ENCODE results near the gene ENTPD2.

ENTPD2 gene

DNA sequence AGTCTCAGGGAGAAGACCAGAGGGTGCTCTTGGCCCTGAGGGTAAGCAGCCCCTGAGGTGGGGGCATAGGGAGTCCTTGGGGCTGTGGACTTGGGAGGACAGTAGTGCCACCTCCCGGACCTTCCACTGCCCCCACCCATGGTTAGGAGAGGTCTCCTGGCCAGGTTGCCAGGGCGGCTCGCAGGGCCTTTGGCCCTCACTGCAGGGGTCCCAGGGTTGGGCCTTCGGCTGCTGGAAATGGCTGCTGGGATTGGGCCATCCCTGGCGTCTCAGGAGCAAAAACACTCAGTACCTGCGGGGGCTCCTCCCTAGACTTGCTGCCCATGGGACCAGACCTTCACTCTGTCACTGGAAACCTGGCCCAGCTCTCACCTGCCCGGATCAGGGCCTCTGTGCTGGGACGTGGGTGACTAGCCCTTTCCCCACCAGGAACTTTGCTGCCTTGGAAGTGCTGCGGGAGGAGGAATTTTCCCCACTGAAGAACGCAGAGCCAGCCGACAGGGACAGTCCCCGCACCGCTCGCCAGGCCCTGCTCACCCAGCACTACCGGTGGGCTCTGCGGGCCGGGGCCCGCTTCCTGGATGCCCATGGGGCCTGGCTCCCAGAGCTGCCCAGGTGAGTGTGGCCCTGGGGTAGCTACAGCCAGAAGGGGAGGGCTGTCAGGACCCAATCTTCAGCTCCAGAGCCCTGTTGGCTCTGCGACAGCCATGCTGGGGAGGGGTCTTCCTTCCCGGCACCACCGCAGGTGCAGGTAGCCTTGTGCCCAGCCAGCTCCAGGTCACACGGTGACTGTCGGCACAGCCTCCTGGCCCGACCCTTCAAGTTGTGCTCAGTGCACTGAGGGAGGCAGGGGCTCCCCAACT lies 26.6 kb upstream of the ENTPD2 start:
- no peak for DNase-seq (ENCODE audit: low read depth in 3 of 3, low spot score in 1 of 3)

DNA sequence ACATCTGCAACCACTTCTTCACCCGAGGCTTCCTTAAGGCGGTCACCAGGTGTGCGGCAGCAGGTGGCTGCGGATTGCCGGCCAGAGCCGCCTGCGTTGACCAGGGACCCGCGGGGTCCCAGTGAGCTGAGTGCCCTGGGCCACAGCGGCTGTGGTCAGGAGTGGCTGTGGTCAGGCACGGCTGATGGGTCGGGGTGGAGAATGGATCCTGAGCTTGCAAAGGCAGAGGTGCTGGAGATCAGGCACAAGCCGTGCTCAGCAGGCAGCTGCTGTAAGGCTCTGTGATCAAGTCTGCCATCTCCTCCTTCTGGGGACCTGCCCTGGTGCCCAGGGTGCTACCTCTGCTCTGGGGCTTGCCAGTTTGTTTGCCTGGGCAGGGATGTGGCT lies 25.5 kb upstream of the ENTPD2 start:
- DNase-seq (ENCODE audit: low read depth in 3 of 3, low spot score in 1 of 3) = no peak

DNA sequence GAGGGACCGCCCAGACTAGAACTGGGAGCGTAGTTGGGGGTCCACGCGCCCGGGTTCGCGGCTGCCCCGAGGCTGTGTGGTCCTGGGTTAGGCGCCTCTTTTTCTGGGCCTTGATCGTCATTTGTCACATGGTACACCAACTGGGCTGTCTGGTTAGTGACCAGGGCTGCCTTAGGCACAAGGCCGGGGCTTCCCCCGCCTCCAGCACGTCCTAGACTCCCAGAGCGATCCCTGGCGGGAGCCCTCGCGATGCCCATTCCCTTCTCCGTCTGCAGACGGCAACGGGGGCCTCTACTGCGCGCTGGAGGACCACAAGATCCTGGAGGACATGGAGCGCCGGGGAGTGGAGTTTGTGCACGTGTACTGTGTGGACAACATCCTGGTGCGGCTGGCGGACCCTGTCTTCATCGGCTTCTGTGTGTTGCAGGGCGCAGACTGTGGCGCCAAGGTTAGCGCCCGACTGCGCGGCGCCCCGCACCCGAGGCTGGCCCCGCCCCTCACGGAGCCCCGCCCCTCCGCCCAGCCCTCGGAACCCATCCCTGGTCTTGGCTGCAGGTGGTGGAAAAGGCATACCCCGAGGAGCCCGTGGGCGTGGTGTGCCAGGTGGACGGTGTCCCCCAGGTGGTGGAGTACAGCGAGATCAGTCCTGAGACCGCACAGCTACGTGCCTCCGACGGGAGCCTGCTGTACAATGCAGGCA lies 25.0 kb upstream of the ENTPD2 start:
- no peak for DNase-seq (ENCODE audit: low read depth in 3 of 3, low spot score in 1 of 3)

DNA sequence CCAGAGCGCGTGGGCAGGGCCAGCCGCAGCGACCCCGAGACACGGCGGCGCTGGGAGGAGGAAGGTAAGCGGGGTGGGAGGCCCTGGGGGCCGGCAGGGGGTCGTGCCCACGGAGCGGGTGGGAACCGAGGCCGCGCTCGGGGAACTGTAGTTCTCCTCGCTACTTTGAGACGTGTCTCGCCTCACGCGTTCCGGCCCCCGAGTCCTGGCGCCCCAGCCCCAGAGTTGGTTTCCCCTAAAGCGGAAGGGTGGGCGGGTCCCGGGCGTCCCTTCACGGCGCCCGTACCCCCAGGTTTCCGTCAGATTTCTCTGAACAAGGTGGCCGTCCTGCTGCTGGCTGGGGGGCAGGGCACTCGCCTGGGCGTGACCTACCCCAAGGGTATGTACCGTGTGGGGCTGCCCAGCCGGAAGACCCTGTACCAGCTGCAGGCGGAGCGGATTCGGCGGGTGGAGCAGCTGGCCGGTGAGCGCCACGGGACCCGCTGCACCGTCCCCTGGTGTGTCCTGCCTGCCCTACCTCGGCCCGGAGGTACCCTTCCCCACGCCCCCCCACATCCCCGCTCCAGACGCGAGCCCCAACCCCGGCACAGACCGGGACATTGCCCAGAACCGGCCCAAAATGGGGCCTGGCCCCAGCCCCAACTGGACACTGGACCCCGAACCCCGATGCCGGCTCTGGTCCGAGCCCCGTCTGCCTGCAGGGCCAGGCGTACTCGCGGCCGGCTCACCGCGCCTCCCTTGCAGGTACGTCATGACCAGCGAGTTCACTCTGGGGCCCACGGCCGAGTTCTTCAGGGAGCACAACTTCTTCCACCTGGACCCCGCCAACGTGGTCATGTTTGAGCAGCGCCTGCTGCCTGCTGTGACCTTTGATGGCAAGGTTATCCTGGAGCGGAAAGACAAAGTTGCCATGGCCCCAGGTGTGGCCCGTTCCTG lies 24.2 kb upstream of the ENTPD2 start:
- DNase-seq (ENCODE audit: low read depth in 3 of 3, low spot score in 1 of 3) = no peak

DNA sequence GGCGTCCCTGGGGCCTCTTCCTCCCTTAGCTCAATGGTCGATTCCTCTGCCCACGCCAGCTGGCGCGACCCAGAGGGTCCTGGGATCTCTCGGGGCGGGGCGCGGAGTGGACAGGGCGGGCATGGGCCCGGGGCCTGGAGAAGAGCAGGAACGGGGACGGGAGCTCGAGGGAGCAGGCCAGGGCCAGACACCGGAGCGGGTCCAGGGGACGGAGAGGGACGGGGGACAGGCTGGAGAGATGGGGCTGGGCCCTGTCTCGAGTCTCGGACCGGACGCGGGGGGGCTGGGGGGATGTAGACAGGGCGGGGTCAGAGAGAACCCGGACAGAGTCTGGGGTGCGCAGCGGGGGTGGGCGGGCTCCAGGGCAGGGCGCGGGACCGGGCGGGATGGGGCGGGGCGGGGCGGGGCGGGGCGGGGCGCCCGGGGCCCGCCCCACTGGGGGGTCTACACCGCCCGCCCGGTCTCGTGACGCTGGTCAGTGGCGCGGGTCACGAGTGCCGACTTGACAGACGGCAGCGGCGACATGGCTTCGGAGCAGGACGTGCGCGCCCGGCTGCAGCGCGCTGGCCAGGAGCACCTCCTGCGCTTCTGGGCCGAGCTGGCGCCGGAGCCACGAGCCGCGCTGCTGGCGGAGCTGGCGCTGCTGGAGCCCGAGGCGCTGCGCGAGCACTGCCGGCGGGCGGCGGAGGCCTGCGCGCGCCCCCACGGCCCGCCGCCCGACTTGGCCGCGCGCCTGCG lies 23.3 kb upstream of the ENTPD2 start, which contains the start of gene UAP1L1:
Gene UAP1L1 (plus strand): TSS at position 508 of the 738 bp plus-strand sequence. CDS start 16 bp downstream, at position 524.
- no peak for DNase-seq (ENCODE audit: low read depth in 3 of 3, low spot score in 1 of 3)

DNA sequence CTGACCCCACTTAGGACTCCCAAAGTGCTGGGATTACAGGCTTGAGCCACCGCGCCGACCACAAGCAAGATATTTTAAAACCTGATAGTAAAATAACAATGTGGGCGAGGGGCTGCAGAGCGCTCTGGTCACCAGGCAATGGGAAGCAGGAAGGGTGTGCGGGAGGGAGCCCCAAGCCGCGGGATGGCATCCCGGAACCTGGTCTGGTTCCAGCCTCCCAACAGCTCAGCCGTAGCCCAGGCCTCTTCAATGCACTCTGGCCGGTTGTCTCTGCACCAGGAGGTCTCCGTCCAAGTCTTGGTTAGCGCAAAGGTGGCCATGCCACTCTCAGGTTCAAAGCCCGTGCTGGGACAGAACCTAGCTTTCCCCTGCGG lies 22.8 kb upstream of the ENTPD2 start:
- no peak for DNase-seq (ENCODE audit: low read depth in 3 of 3, low spot score in 1 of 3)

DNA sequence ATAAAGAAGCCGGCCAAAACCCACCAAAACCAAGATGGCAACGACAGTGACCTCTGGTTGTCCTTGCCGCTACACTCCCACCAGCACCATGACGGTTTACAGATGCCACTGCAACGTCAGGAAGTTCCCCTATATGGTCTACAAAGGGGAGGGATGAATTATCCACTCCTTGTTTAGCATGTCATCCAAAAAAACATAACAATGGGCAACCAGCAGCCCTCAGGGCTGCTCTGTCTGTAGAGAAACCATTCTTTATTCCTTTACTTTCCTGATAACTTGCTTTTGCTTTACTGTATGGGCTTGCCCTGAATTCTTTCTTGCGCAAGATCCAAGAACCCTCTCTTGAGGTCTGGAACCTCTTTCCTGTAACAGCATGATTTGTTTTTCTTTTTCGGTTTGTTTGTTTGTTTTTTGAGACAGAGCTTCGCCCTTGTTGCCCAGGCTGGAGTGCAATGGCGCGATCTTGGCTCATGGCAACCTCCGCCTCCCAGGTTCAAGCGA lies 21.5 kb upstream of the ENTPD2 start:
- DNase-seq (ENCODE audit: low read depth in 3 of 3, low spot score in 1 of 3) = no peak

DNA sequence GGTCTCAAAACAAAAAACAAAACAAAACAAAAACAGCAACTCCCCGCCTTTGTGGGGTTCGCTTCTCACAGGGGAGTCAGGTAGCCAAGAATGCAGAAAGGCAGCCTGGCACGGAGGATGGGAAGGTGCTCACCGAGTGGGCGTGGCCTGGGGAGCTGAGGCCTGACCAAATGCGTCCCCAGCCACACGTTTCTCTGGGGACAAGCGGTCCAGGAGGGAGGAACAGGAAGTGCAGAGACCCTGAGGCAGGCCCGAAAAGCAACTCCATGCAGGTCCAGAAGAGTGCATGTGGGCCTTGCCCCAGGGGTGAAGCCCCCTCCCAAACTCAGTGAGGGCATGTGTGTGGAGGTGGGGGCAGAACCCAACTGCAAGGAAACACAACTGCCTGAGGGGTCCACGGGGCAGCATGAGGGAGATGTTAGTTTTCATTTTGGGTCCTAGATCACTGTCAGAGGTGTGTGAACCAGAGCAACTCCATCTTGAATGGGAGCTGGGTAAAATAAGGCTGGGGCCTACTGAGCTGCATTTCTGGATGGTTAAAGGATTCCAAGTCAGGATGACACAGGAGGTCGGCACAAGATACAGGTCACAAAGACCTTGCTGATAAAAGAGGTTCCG lies 20.9 kb upstream of the ENTPD2 start:
- DNase-seq (ENCODE audit: low read depth in 3 of 3, low spot score in 1 of 3) = no peak

DNA sequence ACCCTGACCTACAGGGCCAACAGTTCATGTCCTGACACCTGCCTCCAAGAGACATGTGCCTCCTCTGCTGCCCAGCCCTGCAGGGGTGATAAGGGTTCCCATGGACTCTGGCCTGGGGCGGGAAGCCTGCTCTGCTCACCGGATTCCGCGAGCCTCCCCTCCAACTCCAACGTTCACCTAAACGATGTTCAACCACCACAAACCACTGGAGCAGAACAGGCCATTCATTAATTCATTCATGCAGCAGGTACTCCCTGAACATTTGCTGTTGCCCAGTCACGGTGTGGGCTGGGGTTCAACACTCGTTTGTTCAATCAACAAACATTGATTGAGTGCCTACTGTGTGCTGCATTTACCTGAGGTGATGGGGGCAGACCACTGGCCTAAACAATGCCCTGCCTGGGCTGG lies 20.1 kb upstream of the ENTPD2 start:
- DNase-seq (ENCODE audit: low read depth in 3 of 3, low spot score in 1 of 3) = no peak

DNA sequence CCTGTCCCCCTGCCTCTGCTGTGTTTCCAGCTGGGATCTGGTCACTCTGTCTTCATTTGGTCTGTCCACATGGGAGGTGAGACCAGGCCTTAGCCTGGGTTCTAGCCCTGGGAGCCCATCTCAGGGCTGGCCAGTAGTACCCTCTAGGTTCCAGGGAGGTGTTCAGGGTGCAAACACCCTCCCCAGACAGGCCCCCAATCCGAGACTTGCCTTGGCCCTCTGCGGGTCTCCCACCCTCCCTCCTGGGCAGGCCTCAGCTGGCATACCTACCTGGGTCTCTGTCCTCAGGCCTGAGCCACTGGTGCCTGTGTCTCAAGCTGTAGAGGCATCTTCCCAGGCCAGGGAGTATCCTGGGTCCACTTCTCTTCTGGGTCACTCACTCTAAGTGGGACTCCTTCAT lies 17.4 kb upstream of the ENTPD2 start:
- DNase-seq (ENCODE audit: low read depth in 3 of 3, low spot score in 1 of 3) = no peak

DNA sequence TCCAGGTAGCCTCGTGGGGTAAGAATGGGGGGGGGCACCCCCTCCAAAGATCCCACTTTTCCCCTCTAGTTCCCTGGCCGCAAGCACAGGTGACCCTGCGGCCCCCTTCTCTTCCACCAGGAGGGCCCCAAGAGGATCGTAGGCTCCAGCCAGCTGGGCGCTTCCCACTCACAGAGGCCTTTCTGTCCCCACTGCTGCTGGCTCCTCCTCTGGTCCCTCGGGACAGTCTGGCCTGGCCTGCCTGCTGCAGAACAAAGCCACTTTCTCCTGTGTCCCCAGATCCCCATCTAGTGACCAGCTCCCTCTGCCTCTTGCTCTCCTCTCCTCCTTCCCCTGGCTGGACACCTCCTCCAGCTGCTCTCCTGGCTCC lies 17.0 kb upstream of the ENTPD2 start:
- DNase-seq (ENCODE audit: low read depth in 3 of 3, low spot score in 1 of 3) = no peak

DNA sequence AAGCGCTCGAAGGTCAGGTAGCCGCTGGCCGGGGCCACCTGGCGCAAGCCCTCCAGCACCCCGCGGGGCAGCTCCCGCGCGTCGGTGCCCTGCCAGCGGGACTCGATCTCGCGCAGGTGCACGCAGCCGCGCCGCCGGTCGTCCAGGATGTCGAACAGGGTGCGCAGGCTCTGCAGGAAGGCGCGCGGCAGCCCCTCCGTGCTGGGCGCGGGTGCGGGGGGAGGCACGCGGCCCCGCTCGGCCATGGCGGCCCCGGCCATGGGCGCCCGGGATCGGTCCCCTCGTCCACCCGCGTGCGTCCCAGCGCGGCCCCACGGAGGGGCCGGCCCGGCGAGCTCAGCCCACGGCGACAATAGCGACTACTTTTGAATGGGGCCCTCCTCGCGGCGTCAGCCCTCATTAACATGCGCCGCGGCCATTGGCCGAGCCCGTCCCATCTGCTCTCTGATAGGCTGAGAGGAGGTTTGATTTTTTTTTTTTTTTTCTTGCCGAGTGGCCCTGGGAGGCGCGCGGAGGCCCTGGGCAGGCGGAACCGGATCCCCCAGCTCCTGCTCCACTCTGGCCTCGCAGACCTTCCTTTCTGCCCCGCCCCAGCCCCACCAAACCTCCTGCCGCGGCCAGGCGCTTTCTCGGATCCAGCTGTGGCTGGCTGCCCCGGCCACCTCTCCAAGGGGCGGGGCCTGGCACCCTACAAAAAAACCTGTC lies 16.5 kb upstream of the ENTPD2 start, which contains the start of gene SAPCD2:
Gene SAPCD2 (minus strand): TSS at position 357 of the 705 bp plus-strand sequence. CDS start 97 bp downstream, at position 260.
- peak; percentile 41 to 60 (median 47) for DNase-seq (ENCODE audit: low read depth in 3 of 3, low spot score in 1 of 3)

DNA sequence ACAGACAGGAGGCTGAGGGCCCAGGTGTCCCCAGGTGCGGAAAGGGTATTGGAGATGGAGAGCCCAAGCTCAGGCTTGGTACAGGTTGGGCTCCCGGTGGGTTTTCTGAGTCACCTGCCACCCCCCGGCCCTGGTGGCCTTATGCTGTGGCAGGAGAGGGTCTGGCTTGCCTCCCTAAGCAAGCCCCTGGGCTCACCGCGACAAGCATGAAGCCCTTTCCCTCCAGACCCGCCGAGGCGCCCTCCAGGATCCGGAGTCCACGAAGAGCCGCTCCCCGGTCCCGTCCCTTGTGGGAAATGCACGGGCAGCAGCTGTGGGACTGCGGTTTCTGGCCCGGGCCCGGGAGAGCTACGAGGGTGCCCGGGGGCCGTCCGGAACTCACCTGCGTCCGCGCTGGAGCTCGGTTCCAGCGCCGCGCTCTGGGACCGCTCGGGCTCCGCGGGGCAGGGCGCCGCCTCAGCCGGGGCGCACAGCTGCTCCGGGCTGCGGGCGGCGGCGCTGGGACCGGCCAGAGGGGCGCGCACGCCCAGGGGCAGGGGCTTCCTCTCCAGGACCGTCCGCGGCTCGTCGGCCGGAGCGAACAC lies 15.7 kb upstream of the ENTPD2 start:
- DNase-seq (ENCODE audit: low read depth in 3 of 3, low spot score in 1 of 3) = no peak

DNA sequence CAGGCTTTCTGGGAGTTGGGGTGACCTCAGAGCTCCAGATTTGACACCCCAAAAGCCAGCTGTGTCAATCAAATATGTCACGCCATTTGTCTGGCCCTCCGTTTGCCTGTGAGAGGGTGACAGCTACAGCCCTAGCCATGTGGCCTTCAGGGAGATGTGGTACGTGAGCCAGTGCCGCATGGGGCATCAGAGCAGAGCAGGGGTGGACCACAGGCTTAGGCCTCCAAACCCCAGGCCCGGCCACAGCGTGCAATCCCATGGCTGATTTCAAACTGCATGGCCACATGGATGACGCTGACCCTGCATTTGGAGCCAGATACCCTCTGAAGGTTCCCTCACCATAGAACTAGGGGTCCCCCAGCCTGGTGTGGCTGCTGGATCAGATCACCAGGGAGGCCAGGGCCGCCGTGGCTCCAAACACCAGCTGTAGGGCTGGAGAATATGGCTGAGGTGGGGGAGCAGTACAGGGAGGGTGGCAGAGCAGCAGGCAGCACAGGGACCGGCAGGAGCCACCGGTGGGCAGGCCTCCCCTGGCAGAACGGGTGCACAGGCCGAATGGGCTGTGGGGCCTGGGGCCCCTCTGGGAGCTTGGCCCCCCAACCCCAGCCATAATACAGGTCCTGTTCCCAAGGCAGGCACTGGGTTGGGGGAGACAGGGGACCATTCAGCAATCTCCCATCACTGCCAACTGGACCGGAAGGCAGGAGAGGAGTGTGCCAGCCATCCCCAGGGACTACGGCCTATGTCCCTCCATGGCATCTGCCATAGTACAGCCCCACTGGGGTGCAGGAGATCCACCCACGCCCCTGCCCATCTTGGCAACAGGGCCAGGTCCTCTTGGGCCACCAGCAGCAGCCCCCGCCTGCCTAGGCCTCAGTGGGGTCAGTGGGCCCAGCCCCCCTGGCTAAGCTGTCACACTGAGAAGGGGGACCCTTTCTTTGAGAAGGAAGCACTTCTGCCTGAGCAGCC lies 15.0 kb upstream of the ENTPD2 start:
- DNase-seq (ENCODE audit: low read depth in 3 of 3, low spot score in 1 of 3) = no peak

DNA sequence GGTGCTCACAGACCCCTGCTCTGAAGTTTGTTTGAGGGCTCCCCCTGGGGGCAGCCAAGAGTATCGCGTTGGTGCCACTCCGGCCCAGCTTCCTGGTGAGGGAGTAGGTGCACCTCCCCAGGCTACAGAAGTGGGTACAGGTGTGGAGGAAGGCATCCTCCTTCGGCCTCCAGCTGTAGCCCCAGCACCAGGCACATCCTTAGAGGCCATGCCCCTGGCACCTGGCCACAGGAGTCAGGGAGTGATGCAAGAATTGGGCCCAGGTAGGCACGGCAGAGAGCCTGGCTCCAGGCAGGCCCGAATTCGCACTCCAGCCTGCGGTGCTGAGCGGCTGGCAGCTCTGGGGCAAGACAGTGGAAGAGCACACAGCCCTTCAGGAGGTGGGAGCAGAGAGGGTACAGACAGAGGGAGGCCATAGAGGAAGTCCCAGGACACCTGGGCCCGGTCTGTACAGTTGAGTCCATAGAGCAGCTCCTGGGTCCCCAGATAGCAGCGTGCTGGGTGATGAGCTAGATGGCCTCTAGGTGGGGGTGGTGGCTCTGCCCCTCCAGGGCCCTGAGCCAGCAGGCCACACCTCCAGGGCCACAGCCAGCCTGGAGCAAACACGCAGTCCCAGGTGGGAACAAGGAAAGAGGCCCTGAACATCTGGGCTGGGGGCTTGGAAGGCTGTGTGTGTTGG lies 14.1 kb upstream of the ENTPD2 start:
- DNase-seq (ENCODE audit: low read depth in 3 of 3, low spot score in 1 of 3) = peak; percentile 69 to 83 (median 73)

DNA sequence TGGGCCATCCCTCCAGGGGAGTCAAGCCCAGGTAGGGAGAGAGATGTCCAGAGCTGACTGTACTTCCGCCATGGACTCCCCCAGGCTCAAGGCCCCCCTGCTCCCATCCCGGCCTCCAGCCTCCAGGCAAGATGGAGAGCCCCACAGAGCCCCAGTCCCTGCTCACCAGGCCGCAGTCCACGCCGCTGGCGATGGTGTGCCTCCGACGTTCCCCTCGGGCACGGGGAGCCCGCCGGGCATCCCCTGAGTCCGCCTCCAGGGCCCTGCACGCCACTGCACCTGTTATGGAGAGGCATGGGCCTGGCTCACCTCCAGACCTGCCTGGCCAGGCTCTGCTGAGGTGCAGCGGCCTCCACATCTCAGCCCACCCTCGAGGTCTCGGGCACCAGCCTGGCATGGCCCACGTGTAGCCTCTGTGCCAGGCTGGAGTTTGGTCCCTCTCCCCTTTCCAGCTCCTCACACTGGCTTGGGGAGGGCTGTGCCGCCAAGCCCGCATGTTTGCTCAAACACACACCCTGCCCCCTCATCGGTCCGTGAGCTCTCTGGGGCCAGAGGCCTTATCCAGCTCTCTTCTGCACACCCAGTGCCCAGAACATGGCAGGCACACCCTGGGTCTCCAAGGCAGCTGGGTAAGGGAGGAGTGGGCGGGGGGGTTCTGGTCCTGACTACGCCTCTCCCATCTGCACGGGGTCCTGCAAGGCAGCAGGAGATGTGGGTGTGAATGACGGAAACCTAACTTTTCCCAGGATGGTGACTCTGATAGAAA lies 12.4 kb upstream of the ENTPD2 start:
- DNase-seq (ENCODE audit: low read depth in 3 of 3, low spot score in 1 of 3) = no peak
